ENCODE measurements around the gene C11orf52. TPM values are rescaled to one million over a fixed set of nuclear protein-coding genes. Genes with fewer than 3 reads are reported as not detected.

C11orf52 gene
- total and polyA plus RNA-seq, 2 donors (not counting 1 experiment from before 2014, with no cell fraction given): not detected

- H2AFZ ChIP-seq (ENCODE audit: insufficient read depth, low read depth, low read length, poor library complexity, severe bottlenecking): no peak within 1 kb of the TSS
- ATAC-seq (ENCODE audit: low read depth) (no peak), DNase-seq (no peak)
- TF ChIP-seq CTCF (IDR thresholded peaks at IDR 0.05): no peak
- CTCF ChIA-PET: interaction anchor here (0.9 kb wide), 1 partner anchor 202 kb away, joined by 4 read pairs; no protein-coding TSS in a partner anchor
- H3K4me2 ChIP-seq (replicated peaks; ENCODE audit: low read depth, low read length, poor library complexity, severe bottlenecking): no peak within 1 kb of the TSS
- H3K36me3 ChIP-seq (replicated peaks in 1 of 2; ENCODE audit: control extremely low read depth in 1 of 2, control insufficient read depth in 1 of 2, extremely low read depth in 1 of 2, insufficient read depth in 2 of 2, low read length in 1 of 2): no peaks in the 10 kb centered on the region
- H3K9me3 ChIP-seq (ENCODE audit: control extremely low read depth in 1 of 3, control insufficient read depth in 2 of 3, insufficient read depth in 1 of 3, low read length in 2 of 3): peaks cover 0 to 4% (median 0%) of the 10 kb centered on the region in 3 donors
- H3K79me2 ChIP-seq (ENCODE audit: control insufficient read depth, insufficient read depth, low read length): no peaks in the 10 kb centered on the region
- no peak within 1 kb of the TSS for H3K27ac Mint-ChIP-seq
- WGBS (ENCODE audit: insufficient coverage): 69% methylated on average over 12 of the region's 17 CpGs
- no peaks in the 10 kb centered on the region for H3K4me1 Mint-ChIP-seq
- no peak within 1 kb of the TSS for H3K9ac ChIP-seq (ENCODE audit: low read length)
- H3K27ac ChIP-seq (ENCODE audit: low read length in 2 of 2): no peak within 1 kb of the TSS
- no peaks in the 10 kb centered on the region for H4K20me1 ChIP-seq (ENCODE audit: control insufficient read depth, insufficient read depth, low read length, poor library complexity, severe bottlenecking)
- no peak within 1 kb of the TSS for H3K4me3 Mint-ChIP-seq
- no peaks in the 10 kb centered on the region for H3K9me3 Mint-ChIP-seq (ENCODE audit: insufficient read depth)
- H3K4me3 ChIP-seq (ENCODE audit: control extremely low read depth in 1 of 5, extremely low read depth in 1 of 5, insufficient read depth in 1 of 5, low read depth in 2 of 5, low read length in 4 of 5): no peak within 1 kb of the TSS
- H3K27me3 Mint-ChIP-seq: peaks cover 52% of the 10 kb centered on the region
- POLR2A ChIA-PET: no interaction called here
- peaks cover 0 to 40% (median 18%) of the 10 kb centered on the region in 4 experiments for H3K27me3 ChIP-seq (replicated peaks in 1 of 4; ENCODE audit: control extremely low read depth in 1 of 4, control insufficient read depth in 3 of 4, insufficient read depth in 4 of 4, low read length in 3 of 4)
- no peaks in the 10 kb centered on the region for H3K4me1 ChIP-seq (ENCODE audit: control insufficient read depth in 2 of 2, insufficient read depth in 2 of 2, low read length in 2 of 2)
- intact Hi-C loops (cut with micrococcal nuclease): no loop called here
Observed at GRCh38 chr11:111911563-111912401, 6.9 kb upstream of the C11orf52 start, which contains the start of gene CRYAB. TSS of gene CRYAB (minus strand) at chr11:111911770. CDS start at chr11:111911724, 46 bp downstream.

- ChIA-PET CTCF (no interaction called here), POLR2A (no interaction called here)
- no peak within 1 kb of the TSS for H3K27ac Mint-ChIP-seq
- DNase-seq: no peak
- 23% methylated on average over 12 of the region's 26 CpGs for WGBS (ENCODE audit: insufficient coverage)
- no peaks in the 10 kb centered on the region for H3K36me3 ChIP-seq (replicated peaks in 1 of 2; ENCODE audit: control extremely low read depth in 1 of 2, control insufficient read depth in 1 of 2, extremely low read depth in 1 of 2, insufficient read depth in 2 of 2, low read length in 1 of 2)
- TF ChIP-seq CTCF (IDR thresholded peaks at IDR 0.05) (no peak), EZH2 (IDR thresholded peaks at IDR 0.05; ENCODE audit: borderline replicate concordance, insufficient read depth, low read depth, low read length, poor library complexity, severe bottlenecking) (no peak)
- peaks cover 54% of the 10 kb centered on the region for H3K27me3 Mint-ChIP-seq
- H3K27ac ChIP-seq (ENCODE audit: low read length in 2 of 2): no peak within 1 kb of the TSS
- H3K9me3 ChIP-seq (ENCODE audit: control extremely low read depth in 1 of 3, control insufficient read depth in 2 of 3, insufficient read depth in 1 of 3, low read length in 2 of 3): peaks cover 0 to 4% (median 0%) of the 10 kb centered on the region in 3 donors
- no peak within 1 kb of the TSS for H3K9ac ChIP-seq (ENCODE audit: low read length)
- H3K79me2 ChIP-seq (ENCODE audit: control insufficient read depth, insufficient read depth, low read length): no peaks in the 10 kb centered on the region
- ATAC-seq (ENCODE audit: low read depth): no peak
- H3K4me3 Mint-ChIP-seq: no peak within 1 kb of the TSS
- H3K9me3 Mint-ChIP-seq (ENCODE audit: insufficient read depth): no peaks in the 10 kb centered on the region
- intact Hi-C loops (cut with micrococcal nuclease): no loop called here
- no peak within 1 kb of the TSS for H3K4me2 ChIP-seq (replicated peaks; ENCODE audit: low read depth, low read length, poor library complexity, severe bottlenecking)
- H3K4me3 ChIP-seq (ENCODE audit: control extremely low read depth in 1 of 5, extremely low read depth in 1 of 5, insufficient read depth in 1 of 5, low read depth in 2 of 5, low read length in 4 of 5): no peak within 1 kb of the TSS
- no peaks in the 10 kb centered on the region for H3K4me1 ChIP-seq (ENCODE audit: control insufficient read depth in 2 of 2, insufficient read depth in 2 of 2, low read length in 2 of 2)
- no peaks in the 10 kb centered on the region for H3K4me1 Mint-ChIP-seq
- H3K27me3 ChIP-seq (replicated peaks in 1 of 4; ENCODE audit: control extremely low read depth in 1 of 4, control insufficient read depth in 3 of 4, insufficient read depth in 4 of 4, low read length in 3 of 4): peaks cover 0 to 40% (median 20%) of the 10 kb centered on the region in 4 experiments
- no peak within 1 kb of the TSS for H2AFZ ChIP-seq (ENCODE audit: insufficient read depth, low read depth, low read length, poor library complexity, severe bottlenecking)
- H4K20me1 ChIP-seq (ENCODE audit: control insufficient read depth, insufficient read depth, low read length, poor library complexity, severe bottlenecking): no peaks in the 10 kb centered on the region
Observed at GRCh38 chr11:111912535-111912934, 6.2 kb upstream of the C11orf52 start, which contains the start of gene HSPB2. TSS of gene HSPB2 (plus strand) at chr11:111912734. CDS start at chr11:111912830, 96 bp downstream.

Measured in B cell (primary cell).